Smooth muscle cell (in vitro differentiated cells): ENCODE results near the gene HLCS. TPM values are rescaled to one million over a fixed set of nuclear protein-coding genes. Genes with fewer than 3 reads are reported as not detected.
"Not testable (repeated sequence)": the region's sequence is repeated elsewhere in the genome, so short reads cannot be mapped to it uniquely, and the experiment has no call there.

Source experiments
- DNase-seq: peaks from one replicate; lab custom pipeline; 2025; ENCODE audit not compliant: unreplicated experiment; lab: John Stamatoyannopoulos, UW
- H2AFZ ChIP-seq: fragments of 200-600 bp; sonication (generic); 2 replicates; pipeline ENCODE4 v1.6.0; 2016; ENCODE audit warnings: antibody characterized with exemption, low read depth, mild to moderate bottlenecking
- H3F3A ChIP-seq: fragments of 200-600 bp; sonication (generic); 2 replicates; pipeline ENCODE4 v1.6.0; 2017; ENCODE audit warnings: antibody characterized with exemption, low read depth
- H3K27ac ChIP-seq: fragments of 200-600 bp; sonication (generic); 2 replicates; pipeline ENCODE4 v1.5.1; 2016; ENCODE audit warnings: low read depth, mild to moderate bottlenecking
- H3K27me3 ChIP-seq: fragments of 200-600 bp; sonication (generic); 2 replicates; pipeline ENCODE4 v1.6.1; 2016; ENCODE audit warnings: low read depth, mild to moderate bottlenecking
- H3K36me3 ChIP-seq: fragments of 200-600 bp; sonication (generic); 2 replicates; pipeline ENCODE4 v1.5.1; 2016; ENCODE audit warnings: low read depth
- H3K4me1 ChIP-seq: fragments of 200-600 bp; sonication (generic); 2 replicates; pipeline ENCODE4 v1.5.1; 2016; ENCODE audit warnings: low read depth
- H3K4me2 ChIP-seq: fragments of 200-600 bp; sonication (generic); 2 replicates; pipeline ENCODE4 v1.6.0; 2016; ENCODE audit warnings: mild to moderate bottlenecking
- H3K4me3 ChIP-seq: fragments of 200-600 bp; sonication (generic); 2 replicates; pipeline ENCODE4 v1.5.1; 2016; ENCODE audit warnings: mild to moderate bottlenecking
- H3K79me2 ChIP-seq: fragments of 200-600 bp; sonication (generic); 2 replicates; pipeline ENCODE4 v1.6.0; 2016; ENCODE audit warnings: low read depth, mild to moderate bottlenecking
- H3K9ac ChIP-seq: fragments of 200-600 bp; sonication (generic); 2 replicates; pipeline ENCODE4 v1.6.0; 2016; ENCODE audit warnings: low read depth
- H3K9me3 ChIP-seq: fragments of 200-600 bp; sonication (generic); replicated peaks from 2 replicates; pipeline ENCODE4 v1.5.1; 2016; ENCODE audit warnings: low read depth
- H4K20me1 ChIP-seq: fragments of 200-600 bp; sonication (generic); 2 replicates; pipeline ENCODE4 v1.6.0; 2016; ENCODE audit warnings: low read depth
- WGBS: methylation state at CpG from one replicate; pipeline ENCODE4 v1.1.7; 2016; ENCODE audit warnings: low lambda C conversion rate; 5-methylcytosine and 5-hydroxymethylcytosine counted together
- polyA plus RNA-seq: library from polyadenylated mRNA; unstranded; fragments of >200 nt; fragmentation: Nextera tagmentation; extraction: Ambion mirVana; gene quantifications from 2 replicates; pipeline ENCODE4 v1.2.1, GENCODE V29; 2016
- total RNA-seq: library from RNA; depleted of rRNA; stranded (reverse); fragments of >200 nt; gene quantifications from 2 replicates; pipeline ENCODE4 v1.2.3, GENCODE V29; 2014
- TF ChIP-seq, protein P1 (sequence below): fragments of 200-600 bp; sonication (generic); IDR thresholded peaks from 2 replicates; pipeline ENCODE4 v1.5.1; 2017; ENCODE audit warnings: borderline replicate concordance, mild to moderate bottlenecking, antibody characterized with exemption; ENCODE audit not compliant: insufficient read depth, poor library complexity, severe bottlenecking

HLCS gene
- total and polyA plus RNA-seq, 2 experiments from 2014 or later, result 7.5 to 20.6 TPM

DNA sequence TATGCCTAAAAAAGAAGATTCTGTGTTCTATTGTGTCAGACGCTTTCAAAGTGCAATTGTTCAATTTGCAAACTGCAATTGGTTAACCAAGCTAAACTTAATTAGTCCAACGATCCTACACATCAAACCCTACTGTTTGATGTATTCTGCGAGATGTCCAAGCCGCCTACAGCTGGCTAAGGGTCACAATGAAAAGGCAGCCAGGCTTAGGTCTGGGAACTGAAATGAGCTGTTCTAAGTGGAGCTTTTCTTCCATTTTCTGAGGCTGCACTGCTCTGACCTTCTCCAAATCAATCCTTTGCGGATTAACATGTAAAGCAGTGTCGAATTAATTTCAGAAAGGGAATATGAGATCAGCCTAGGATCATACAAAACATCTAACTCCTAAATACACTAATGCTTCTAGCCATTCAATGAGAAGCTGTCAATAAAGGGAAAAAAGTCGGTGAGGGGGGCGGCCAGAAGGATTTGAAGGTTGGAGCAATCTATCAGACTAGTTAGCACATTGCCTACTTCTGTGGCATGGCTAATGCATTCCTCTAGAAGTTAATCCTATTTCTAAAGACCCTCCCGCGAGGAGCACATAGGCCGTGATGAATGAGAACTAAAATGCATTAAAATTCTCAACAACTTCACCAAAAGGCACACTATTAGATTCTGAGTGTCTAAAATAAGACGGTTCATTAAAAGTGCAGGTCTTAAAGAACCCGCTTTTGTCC is 148.6 kb downstream of the HLCS start:
- Histone ChIP-seq H3K27me3 (no peaks in the 10 kb centered on the region), H4K20me1 (no peaks in the 10 kb centered on the region), H3K27ac (no peak overlapping the region), H3K9ac (no peak overlapping the region), H3K36me3 (no peaks in the 10 kb centered on the region), H3K4me3 (no peak overlapping the region), H3K9me3 (no peaks in the 10 kb centered on the region), H2AFZ (no peak overlapping the region), H3K79me2 (no peaks in the 10 kb centered on the region), H3K4me2 (no peak overlapping the region), H3K4me1 (peaks cover 34% of the 10 kb centered on the region), H3F3A (no peaks in the 10 kb centered on the region)
- TF ChIP-seq, protein P1, sequence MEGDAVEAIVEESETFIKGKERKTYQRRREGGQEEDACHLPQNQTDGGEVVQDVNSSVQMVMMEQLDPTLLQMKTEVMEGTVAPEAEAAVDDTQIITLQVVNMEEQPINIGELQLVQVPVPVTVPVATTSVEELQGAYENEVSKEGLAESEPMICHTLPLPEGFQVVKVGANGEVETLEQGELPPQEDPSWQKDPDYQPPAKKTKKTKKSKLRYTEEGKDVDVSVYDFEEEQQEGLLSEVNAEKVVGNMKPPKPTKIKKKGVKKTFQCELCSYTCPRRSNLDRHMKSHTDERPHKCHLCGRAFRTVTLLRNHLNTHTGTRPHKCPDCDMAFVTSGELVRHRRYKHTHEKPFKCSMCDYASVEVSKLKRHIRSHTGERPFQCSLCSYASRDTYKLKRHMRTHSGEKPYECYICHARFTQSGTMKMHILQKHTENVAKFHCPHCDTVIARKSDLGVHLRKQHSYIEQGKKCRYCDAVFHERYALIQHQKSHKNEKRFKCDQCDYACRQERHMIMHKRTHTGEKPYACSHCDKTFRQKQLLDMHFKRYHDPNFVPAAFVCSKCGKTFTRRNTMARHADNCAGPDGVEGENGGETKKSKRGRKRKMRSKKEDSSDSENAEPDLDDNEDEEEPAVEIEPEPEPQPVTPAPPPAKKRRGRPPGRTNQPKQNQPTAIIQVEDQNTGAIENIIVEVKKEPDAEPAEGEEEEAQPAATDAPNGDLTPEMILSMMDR, result no peak
- 97% methylated on average over 13 of the region's 13 CpGs for WGBS
- no peak for DNase-seq

DNA sequence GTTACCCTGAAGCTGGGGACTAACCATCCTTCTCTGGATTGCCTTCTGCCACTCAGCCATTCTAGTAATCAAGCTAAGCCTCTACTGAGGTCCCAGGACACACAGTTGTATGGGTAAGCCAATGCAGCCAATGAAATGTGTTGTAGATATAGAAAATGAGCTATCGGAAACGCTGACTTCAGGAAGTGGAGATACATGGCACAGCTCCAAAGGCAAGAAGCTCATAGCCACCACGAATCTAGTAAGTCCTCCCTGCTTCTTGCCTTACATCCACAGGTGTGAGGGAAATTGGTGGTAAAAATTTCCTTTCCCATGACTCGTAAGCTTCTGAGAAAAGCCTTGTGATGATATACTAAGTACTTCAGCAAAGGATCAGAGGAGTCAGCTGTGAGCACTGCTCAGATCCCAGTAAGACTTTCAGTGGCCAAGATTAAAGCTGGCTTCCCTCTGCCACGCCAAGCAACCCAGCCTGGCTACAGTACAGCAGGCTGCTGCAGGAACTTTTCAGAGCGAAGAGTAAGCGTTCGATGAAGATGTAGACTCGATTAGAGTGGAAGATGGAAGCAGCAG is 149.8 kb downstream of the HLCS start:
- Histone ChIP-seq H3K4me1 (peaks cover 34% of the 10 kb centered on the region), H4K20me1 (no peaks in the 10 kb centered on the region), H3K9me3 (no peaks in the 10 kb centered on the region)

DNA sequence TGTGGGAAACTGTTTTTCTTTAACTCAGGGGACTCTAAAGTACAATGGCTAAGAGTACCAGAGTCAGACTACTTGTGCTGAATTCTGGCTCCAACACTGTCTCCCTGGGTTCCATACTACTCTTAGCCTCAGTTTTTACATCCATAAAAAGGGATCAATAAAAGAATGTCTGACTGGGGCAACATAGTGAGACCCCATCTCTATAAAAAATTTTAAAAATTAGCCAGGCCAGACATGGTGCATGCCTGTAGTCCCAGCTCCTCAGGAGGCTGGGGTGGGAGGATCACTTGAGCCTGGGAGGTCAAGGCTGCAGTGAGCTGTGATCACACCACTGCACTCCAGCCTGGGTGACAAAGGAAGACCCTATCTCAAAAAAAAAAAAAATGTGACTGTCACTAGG is 150.4 kb downstream of the HLCS start:
- H3K9me3 ChIP-seq, result not testable (repeated sequence)

More for the DNA sequence above, 149.8 kb downstream of the HLCS start:
- Histone ChIP-seq H3F3A (no peaks in the 10 kb centered on the region), H3K36me3 (no peaks in the 10 kb centered on the region), H3K9ac (no peak overlapping the region), H3K4me2 (no peak overlapping the region), H2AFZ (no peak overlapping the region), H3K4me3 (no peak overlapping the region), H3K27me3 (no peaks in the 10 kb centered on the region), H3K27ac (no peak overlapping the region), H3K79me2 (no peaks in the 10 kb centered on the region)
- 90% methylated on average over 9 of the region's 9 CpGs for WGBS
- TF ChIP-seq, protein P1, result no peak
- DNase-seq, result no peak

DNA sequence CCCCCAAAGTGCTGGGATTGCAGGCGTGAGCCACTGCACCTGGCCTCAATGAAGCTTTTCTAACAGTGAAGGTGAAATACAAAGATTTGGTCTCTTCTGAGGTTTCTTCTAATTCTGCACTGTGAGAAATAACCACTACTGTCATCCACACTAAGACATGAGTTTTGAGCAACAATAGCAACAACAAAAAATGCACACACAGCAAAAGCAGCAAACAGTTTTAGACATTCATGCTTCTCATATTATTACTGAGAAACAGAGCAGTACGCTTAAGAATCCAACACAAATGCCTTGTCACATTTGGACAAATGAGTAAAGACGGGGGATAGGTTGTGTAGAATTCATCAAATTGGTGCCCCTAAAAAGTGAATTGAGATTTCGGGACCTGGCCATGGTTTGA is 151.2 kb downstream of the HLCS start:
- Histone ChIP-seq H3F3A (no peaks in the 10 kb centered on the region), H3K4me2 (no peak overlapping the region), H3K79me2 (no peaks in the 10 kb centered on the region), H3K4me3 (no peak overlapping the region), H4K20me1 (no peaks in the 10 kb centered on the region), H3K36me3 (no peaks in the 10 kb centered on the region), H2AFZ (no peak overlapping the region), H3K9ac (no peak overlapping the region), H3K27ac (no peak overlapping the region), H3K4me1 (peaks cover 31% of the 10 kb centered on the region), H3K9me3 (no peaks in the 10 kb centered on the region), H3K27me3 (no peaks in the 10 kb centered on the region)
- 95% methylated on average over 4 of the region's 4 CpGs for WGBS
- DNase-seq, result no peak
- TF ChIP-seq, protein P1, result no peak

More for the DNA sequence above, 150.4 kb downstream of the HLCS start:
- peaks cover 34% of the 10 kb centered on the region for H3K4me1 ChIP-seq
- H3K4me2 ChIP-seq, H3F3A ChIP-seq, H3K4me3 ChIP-seq, H3K36me3 ChIP-seq, DNase-seq, H3K27me3 ChIP-seq, H3K27ac ChIP-seq, H3K79me2 ChIP-seq, H4K20me1 ChIP-seq, H3K9ac ChIP-seq, H2AFZ ChIP-seq: not testable (repeated sequence)
